Cardiac fibroblast (primary cell): ENCODE results near the gene C5.

Experiments
- DNase-seq, 2 donors: peaks; one replicate each; pipeline versions ENCODE4 v3.0.0 to v3.0.0-alpha.2; 2010; ENCODE audit warnings: low read depth in 2 of 2
- H3K4me3 ChIP-seq, 2 donors: replicated peaks in 1 of 2; 1 replicate in 1 of 2; 2 replicates in 1 of 2; pipeline ENCODE4 v1.5.1; 2011; ENCODE audit warnings: low read depth in 2 of 2, low read length in 2 of 2, mild to moderate bottlenecking in 2 of 2, moderate library complexity in 1 of 2
- TF ChIP-seq, protein P1 (sequence below): IDR thresholded peaks from one replicate; pipeline ENCODE4 v1.5.1; 2011; ENCODE audit warnings: low read depth, mild to moderate bottlenecking, low read length, inconsistent platforms

Gene C5

DNA sequence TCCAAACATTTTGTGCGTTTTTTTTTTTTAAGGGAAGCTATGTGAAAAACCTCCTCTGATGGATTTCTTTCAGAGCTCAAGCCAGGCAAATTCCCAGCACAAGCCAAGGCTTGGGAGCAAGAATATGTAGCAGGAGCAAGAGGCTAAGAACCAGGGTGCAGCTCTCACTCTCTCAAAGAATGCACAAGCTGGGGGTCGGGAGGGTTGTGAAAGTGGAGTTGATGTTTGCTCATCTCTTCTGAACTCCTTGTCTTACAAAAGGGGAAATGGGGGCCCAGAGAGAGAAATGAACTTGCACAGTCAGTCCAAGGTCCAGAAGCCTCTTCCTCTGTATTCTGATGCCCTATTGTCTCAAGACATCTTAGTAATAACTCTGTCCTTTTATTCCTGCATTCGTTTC, 115.8 kb downstream of the C5 start:
- TF ChIP-seq, protein P1, sequence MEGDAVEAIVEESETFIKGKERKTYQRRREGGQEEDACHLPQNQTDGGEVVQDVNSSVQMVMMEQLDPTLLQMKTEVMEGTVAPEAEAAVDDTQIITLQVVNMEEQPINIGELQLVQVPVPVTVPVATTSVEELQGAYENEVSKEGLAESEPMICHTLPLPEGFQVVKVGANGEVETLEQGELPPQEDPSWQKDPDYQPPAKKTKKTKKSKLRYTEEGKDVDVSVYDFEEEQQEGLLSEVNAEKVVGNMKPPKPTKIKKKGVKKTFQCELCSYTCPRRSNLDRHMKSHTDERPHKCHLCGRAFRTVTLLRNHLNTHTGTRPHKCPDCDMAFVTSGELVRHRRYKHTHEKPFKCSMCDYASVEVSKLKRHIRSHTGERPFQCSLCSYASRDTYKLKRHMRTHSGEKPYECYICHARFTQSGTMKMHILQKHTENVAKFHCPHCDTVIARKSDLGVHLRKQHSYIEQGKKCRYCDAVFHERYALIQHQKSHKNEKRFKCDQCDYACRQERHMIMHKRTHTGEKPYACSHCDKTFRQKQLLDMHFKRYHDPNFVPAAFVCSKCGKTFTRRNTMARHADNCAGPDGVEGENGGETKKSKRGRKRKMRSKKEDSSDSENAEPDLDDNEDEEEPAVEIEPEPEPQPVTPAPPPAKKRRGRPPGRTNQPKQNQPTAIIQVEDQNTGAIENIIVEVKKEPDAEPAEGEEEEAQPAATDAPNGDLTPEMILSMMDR: no peak
- no peak overlapping the region for H3K4me3 ChIP-seq
- no peak for DNase-seq

DNA sequence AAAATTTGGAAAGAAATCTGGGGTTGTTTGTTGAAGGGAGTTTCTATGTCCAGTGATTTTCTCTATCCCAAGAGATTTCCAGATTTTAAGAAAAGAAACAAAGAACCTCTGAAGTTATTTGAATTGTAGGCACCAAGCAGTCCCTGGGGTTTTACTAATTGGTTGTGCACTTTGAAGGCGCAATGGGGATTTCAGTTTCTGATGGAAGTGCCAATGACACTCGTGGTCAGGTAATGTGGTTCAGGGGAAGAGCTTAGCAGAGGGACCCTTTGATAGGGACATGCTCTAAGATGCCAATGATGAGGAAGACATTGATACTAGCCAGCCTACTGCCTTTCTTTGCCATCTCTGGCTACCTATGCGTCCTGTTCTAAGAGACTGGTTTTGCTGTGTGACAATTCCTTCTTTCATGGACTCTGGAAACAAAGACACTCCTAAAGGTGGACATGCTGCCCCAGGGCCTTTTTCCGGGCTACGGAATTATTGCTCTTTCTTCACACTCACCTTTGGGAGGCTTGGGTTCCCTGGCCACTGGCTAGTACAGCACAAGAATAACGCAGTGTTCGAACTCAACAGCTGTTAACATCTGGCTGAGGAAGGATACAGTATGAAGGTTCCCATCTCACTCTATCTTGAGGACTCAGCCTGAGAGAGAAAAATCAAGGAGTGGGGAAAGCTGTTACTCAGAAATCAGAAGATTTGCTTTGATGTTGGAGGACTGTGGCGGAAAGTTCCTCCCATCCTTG, 116.6 kb downstream of the C5 start:
- no peak for DNase-seq
- TF ChIP-seq, protein P1: no peak
- no peak overlapping the region for H3K4me3 ChIP-seq

DNA sequence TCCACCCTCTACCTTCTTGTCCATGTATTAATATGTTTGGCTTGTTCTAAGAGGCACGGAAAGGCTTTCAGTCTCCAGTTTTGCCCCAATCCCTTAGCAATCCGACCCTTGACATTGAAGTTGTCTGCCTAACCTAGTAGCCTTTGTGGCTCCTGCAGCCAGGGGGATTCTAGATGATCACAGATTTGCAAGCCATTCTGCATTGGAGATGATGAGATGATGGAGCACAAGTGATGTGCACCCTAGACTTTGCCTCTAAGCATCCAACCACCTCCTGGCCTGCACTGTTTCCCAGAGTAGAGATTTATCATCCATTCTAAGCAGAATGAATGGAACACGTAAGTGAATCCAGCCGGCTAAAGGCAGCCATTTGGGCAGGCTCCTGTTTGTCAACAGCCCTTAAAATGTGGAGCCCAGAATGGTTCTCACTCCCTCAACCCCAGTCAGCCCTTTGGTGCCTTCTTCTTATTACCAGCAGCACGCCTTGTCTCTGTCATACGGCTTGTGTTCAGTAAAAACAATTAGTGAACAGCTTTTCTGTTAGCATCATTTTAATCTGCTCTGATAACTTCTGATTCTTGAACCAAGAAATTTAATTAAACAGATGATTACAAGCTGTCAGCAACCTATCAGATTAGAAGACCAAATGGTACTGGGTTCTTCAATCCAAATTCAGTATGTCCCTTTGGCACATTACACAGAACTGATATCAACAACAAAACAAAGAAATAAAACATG, 117.8 kb downstream of the C5 start:
- no peak overlapping the region for H3K4me3 ChIP-seq
- TF ChIP-seq, protein P1: no peak
- DNase-seq: no peak

DNA sequence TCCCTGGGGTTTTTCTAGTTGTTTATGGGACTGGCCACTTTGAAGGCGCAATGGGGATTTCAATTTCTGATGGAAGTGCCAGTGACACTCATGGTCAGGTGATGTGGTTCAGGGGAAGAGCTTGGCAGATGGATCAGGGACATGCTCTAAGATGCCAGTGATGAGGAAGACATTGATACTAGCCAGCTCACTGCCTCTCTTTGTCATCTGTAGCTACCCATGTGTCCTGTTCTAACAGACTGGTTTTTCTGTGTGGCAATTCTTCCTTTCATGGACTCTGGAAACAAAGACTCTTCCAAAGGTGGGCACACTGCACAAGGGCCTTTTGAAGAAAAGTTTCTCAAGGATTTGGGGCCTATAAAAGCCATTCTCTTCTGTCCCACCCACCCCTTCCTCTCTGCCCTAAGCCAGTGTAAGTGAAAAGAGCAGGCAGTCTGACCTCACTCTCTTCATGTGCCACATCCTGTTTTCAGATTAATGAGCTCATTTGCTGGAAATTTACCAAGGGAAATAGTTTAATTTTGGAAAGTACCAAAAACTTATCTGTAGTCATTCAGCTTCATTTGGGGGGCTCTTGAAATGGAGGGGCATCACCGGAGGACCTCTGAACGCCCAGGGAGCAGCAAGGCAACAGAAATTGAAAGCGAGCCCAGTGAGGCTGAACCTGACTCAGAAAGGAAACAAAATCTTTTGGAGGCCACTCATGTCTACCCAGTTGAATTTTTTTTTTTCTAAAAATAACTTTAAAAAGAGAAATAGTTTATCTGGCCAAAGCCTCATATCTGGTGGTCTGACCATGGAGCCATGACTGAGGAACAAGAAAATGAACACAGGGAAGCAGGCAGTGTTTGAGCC, 118.6 kb downstream of the C5 start:
- peak; percentile 80 to 87 for DNase-seq
- no peak overlapping the region for H3K4me3 ChIP-seq
- TF ChIP-seq, protein P1: no peak

DNA sequence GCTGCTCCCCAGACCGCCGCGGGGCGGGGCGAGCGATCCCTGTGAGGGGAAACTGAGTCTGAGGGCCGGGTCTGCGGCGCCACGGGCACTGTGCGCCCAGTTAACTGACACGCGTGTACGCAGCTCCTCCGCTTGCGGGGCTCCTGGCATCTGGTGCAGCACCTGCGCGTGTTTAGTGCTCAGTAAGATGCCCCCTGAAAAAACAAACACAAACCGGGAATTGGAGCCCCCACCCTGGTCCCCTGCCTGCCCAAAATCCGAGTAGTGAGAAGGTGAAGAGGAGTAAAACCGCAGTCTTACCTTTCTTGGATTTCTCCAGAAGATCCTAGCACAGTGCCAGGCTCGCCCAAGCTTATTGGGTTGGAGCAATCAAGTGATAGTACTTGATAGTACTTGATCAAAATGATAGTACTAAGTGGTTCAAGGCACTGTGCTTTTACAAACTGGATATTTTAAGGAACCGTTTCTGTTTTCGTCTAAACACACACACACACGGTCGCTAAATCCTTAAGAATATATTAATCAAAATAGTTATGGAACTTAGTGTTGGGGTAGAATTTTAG, 120.8 kb downstream of the C5 start:
- H3K4me3 ChIP-seq: peak overlapping the region; percentile 28 to 48
- DNase-seq: no peak
- TF ChIP-seq, protein P1: no peak

DNA sequence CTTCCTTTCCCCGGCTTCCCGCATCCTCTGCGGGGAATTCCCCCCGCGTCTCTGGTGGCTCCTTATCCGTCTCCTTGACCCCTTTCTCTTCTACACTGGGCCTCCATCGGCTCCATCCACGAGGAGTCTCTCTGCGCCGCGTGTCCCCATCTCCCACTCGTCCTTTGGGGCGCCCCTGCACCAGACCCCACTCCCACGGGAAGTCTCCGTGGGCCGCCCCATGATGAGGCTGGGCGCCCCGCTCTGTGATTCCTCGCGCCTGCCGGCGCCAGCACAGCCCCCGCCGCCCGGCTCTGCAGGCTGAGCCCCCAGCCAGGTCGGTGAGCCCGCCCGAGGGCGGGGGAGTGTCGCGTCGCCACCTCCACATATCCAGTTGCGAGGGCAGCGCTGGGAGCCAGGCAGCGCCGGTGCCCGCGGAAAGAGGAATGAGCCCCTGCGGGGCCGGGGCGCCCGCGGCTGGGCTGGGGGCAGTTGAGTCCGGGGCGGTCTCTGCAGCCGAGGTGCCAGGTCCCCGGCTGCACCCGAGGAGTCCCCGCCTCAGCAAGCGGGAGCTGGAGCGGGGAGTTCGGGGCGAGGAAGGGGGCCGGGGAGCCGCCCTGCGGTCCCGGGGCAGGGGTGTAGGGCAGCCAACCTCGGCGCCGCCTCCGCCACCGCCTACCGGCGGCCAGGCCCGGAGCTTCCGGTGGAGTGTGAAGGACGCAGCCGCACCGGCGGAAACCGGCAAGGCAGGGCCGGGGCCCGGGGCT, 121.4 kb downstream of the C5 start:
- TF ChIP-seq, protein P1: no peak
- peak overlapping the region; percentile 28 to 48 for H3K4me3 ChIP-seq
- peak; percentile 45 to 59 for DNase-seq
